IMR-90 (cell line): ENCODE data around the gene RIOK1. TPM values are rescaled to one million over a fixed set of nuclear protein-coding genes. Genes with fewer than 3 reads are reported as not detected.

ENCODE experiments used
- ATAC-seq: fragments of 200-7000 bp; cut with Tn5 transposase; 2 replicates; pipeline ENCODE4 v1.9.1; 2020; ENCODE audit warnings: low read depth, mild to moderate bottlenecking, moderate library complexity
- BruUV-seq: library from RNA; stranded (reverse); fragments of 400-500 nt; replicated peaks from 2 replicates; lab custom pipeline; 2021; lab: Mats Ljungman, UMichigan
- CTCF ChIA-PET: fragments of 300-600 bp; formaldehyde crosslinking; extraction: SDS; loops from one replicate; lab custom pipeline; 2021; ENCODE audit warnings: antibody characterized with exemption; lab: Yijun Ruan, JAX
- POLR2A ChIA-PET: fragments of 300-600 bp; sonication (Branson Sonifier 250); formaldehyde crosslinking; loops from one replicate; lab custom pipeline; 2022; ENCODE audit warnings: antibody characterized with exemption; ENCODE audit not compliant: unreplicated experiment; lab: Charles Lee
- DNase-seq: peaks from one replicate; pipeline ENCODE4 v3.0.0; 2013
- H2AFZ ChIP-seq: replicated peaks from 2 replicates; pipeline ENCODE3; 2013; ENCODE audit warnings: low read length, mild to moderate bottlenecking; ENCODE audit not compliant: poor library complexity
- H2AK5ac ChIP-seq: 2 replicates; pipeline ENCODE4 v1.6.1; 2013; ENCODE audit warnings: low read depth, low read length, inconsistent platforms
- H2AK9ac ChIP-seq: replicated peaks from 2 replicates; pipeline ENCODE3; 2013; ENCODE audit warnings: mild to moderate bottlenecking, low read depth, low read length, moderate library complexity; ENCODE audit not compliant: poor library complexity
- H2BK120ac ChIP-seq: 2 replicates; pipeline ENCODE4 v1.6.1; 2013; ENCODE audit warnings: low read depth, low read length, inconsistent platforms
- H2BK15ac ChIP-seq: 3 replicates; pipeline ENCODE4 v1.6.1; 2013; ENCODE audit warnings: low read depth, low read length, inconsistent platforms
- H2BK20ac ChIP-seq: 2 replicates; pipeline ENCODE4 v1.6.1; 2013; ENCODE audit warnings: low read depth, mild to moderate bottlenecking, inconsistent platforms, low read length, moderate library complexity
- H2BK5ac ChIP-seq: 2 replicates; pipeline ENCODE4 v1.6.1; 2013; ENCODE audit warnings: mild to moderate bottlenecking, low read depth, low read length, inconsistent platforms; ENCODE audit not compliant: poor library complexity, severe bottlenecking
- H3K14ac ChIP-seq: replicated peaks from 2 replicates; pipeline ENCODE4 v1.6.1; 2013; ENCODE audit warnings: low read depth, low read length, inconsistent platforms
- H3K18ac ChIP-seq: 2 replicates; pipeline ENCODE4 v1.6.1; 2013; ENCODE audit warnings: low read depth, low read length, control low read depth
- H3K23ac ChIP-seq: 2 replicates; pipeline ENCODE4 v1.6.1; 2013; ENCODE audit warnings: low read depth, low read length, inconsistent platforms
- H3K27ac ChIP-seq: 2 replicates; pipeline ENCODE4 v1.5.1; 2013; ENCODE audit warnings: mild to moderate bottlenecking, control low read depth, low read length; ENCODE audit not compliant: insufficient read depth
- H3K27me3 ChIP-seq: 2 replicates; pipeline ENCODE4 v1.6.1; 2013; ENCODE audit warnings: low read length; ENCODE audit not compliant: control insufficient read depth, insufficient read depth
- H3K36me3 ChIP-seq: 2 replicates; pipeline ENCODE4 v1.6.1; 2013; ENCODE audit warnings: low read length, mixed read lengths; ENCODE audit not compliant: control insufficient read depth, insufficient read depth
- H3K4ac ChIP-seq: 2 replicates; pipeline ENCODE4 v1.6.1; 2013; ENCODE audit warnings: low read depth, low read length, inconsistent platforms
- H3K4me1 ChIP-seq: 2 replicates; pipeline ENCODE4 v1.6.1; 2013; ENCODE audit warnings: low read length, mixed read lengths; ENCODE audit not compliant: control insufficient read depth, insufficient read depth
- H3K4me2 ChIP-seq: 2 replicates; pipeline ENCODE4 v1.6.1; 2013; ENCODE audit warnings: low read depth, mild to moderate bottlenecking, control low read depth, low read length, moderate library complexity
- H3K4me3 ChIP-seq: 2 replicates; pipeline ENCODE4 v1.5.1; 2013; ENCODE audit warnings: low read depth, mild to moderate bottlenecking, control low read depth, low read length, moderate library complexity; ENCODE audit not compliant: insufficient read depth
- H3K56ac ChIP-seq: 2 replicates; pipeline ENCODE4 v1.6.1; 2013; ENCODE audit warnings: low read length, inconsistent platforms; ENCODE audit not compliant: insufficient read depth; ENCODE audit errors: extremely low read depth
- H3K79me1 ChIP-seq, 2 experiments: 2 replicates each; pipeline ENCODE4 v1.6.1; 2013; ENCODE audit warnings: low read length in 2 of 2, inconsistent platforms in 1 of 2, low read depth in 1 of 2
- H3K9ac ChIP-seq: 2 replicates; pipeline ENCODE4 v1.6.1; 2013; ENCODE audit warnings: low read depth, low read length, control low read depth
- H3K9me1 ChIP-seq: 2 replicates; pipeline ENCODE4 v1.6.1; 2013; ENCODE audit warnings: low read length, inconsistent platforms; ENCODE audit not compliant: insufficient read depth
- H3K9me3 ChIP-seq: 2 replicates; pipeline ENCODE4 v1.6.1; 2013; ENCODE audit warnings: low read length; ENCODE audit not compliant: control insufficient read depth, insufficient read depth
- H4K20me1 ChIP-seq: 2 replicates; pipeline ENCODE4 v1.6.1; 2013; ENCODE audit warnings: low read length, inconsistent platforms; ENCODE audit not compliant: insufficient read depth
- H4K5ac ChIP-seq: 2 replicates; pipeline ENCODE4 v1.6.1; 2013; ENCODE audit warnings: mild to moderate bottlenecking, low read depth, low read length, control low read depth
- H4K8ac ChIP-seq, 2 experiments: 2 replicates each; pipeline ENCODE4 v1.6.1; 2013; ENCODE audit warnings: low read depth in 2 of 2, low read length in 2 of 2, control low read depth in 1 of 2, inconsistent platforms in 1 of 2
- H4K91ac ChIP-seq: 2 replicates; pipeline ENCODE4 v1.6.1; 2013; ENCODE audit warnings: low read depth, low read length, inconsistent platforms; ENCODE audit not compliant: insufficient read depth
- CHD1 ChIP-seq: IDR thresholded peaks from 2 replicates; pipeline ENCODE4 v1.6.1; 2012; ENCODE audit warnings: low read depth, low read length, improper control_type of control experiment
- MAZ ChIP-seq: IDR thresholded peaks from 2 replicates; pipeline ENCODE4 v1.6.1; 2012; ENCODE audit warnings: low read depth, mild to moderate bottlenecking, low read length, improper control_type of control experiment, moderate library complexity, borderline replicate concordance
- RCOR1 ChIP-seq: IDR thresholded peaks from 2 replicates; pipeline ENCODE4 v1.6.1; 2012; ENCODE audit warnings: mild to moderate bottlenecking, low read length, improper control_type of control experiment; ENCODE audit not compliant: insufficient replicate concordance
- RFX5 ChIP-seq: IDR thresholded peaks from 2 replicates; pipeline ENCODE4 v1.8.0; 2012; ENCODE audit warnings: low read depth, mild to moderate bottlenecking, low read length, moderate library complexity
- WGBS, 2 experiments: methylation state at CpG; one replicate each; pipeline versions ENCODE4 v1.1.5 to v1.1.7; 2013; ENCODE audit warnings: missing lambda C conversion rate in 2 of 2; ENCODE audit not compliant: insufficient read length in 1 of 2; ENCODE audit errors: extremely low coverage in 2 of 2; 5-methylcytosine and 5-hydroxymethylcytosine counted together
- dilution Hi-C: fragments of 300-500 bp; cut with HindIII; formaldehyde crosslinking; loops from one replicate; pipeline ENCODE4 v1.14.3; 2018; ENCODE audit warnings: low sequenced_read_pairs; ENCODE audit not compliant: unreplicated experiment
- in situ Hi-C: fragments of 300-500 bp; cut with MboI; formaldehyde crosslinking; loops from 3 replicates; pipeline ENCODE4 v1.14.3; 2019; ENCODE audit warnings: low sequenced_read_pairs, inconsistent platforms, mixed read lengths
- intact Hi-C: fragments of 100-400 bp; cut with micrococcal nuclease; formaldehyde crosslinking; loops from 2 replicates; pipeline ENCODE4 v1.10.0; 2022
- polyA plus RNA-seq, 3 experiments: library from polyadenylated mRNA; depleted of rRNA; stranded (reverse); fragments of >200 nt; gene quantifications; 2 replicates each; pipeline ENCODE4 v1.2.3, GENCODE V29; 2012; ENCODE audit warnings: low replicate concordance in 1 of 3
- total RNA-seq: library from RNA; depleted of rRNA; stranded (reverse); fragments of >200 nt; gene quantifications from 2 replicates; pipeline ENCODE4 v1.2.3, GENCODE V29; 2012

The RIOK1 gene
- total and polyA plus RNA-seq, 2 of the 4 experiments (the other 2 are of a cell fraction) = 17.0 to 17.8 TPM

GRCh38 chr6:7367408-7367807 lies 22.2 kb upstream of the RIOK1 start:
- no peaks in the 10 kb centered on the region for H3K9me1 ChIP-seq
- no peak for DNase-seq
- H3K27me3 ChIP-seq = peaks cover 5% of the 10 kb centered on the region
- H3K56ac ChIP-seq = no peak overlapping the region
- H2BK15ac ChIP-seq = no peak overlapping the region
- dilution Hi-C loops (no loop called here), intact Hi-C loops (no loop called here), in situ Hi-C loops (no loop called here)
- no CpG with 5 or more reads among the region's 7 CpGs for WGBS, 2 experiments
- H2AK5ac ChIP-seq = no peak overlapping the region
- H3K36me3 ChIP-seq = no peaks in the 10 kb centered on the region
- H4K91ac ChIP-seq = no peak overlapping the region
- no peak overlapping the region for H2BK20ac ChIP-seq
- no peaks in the 10 kb centered on the region for H3K4me1 ChIP-seq
- H3K79me1 ChIP-seq = no peaks in the 10 kb centered on the region
- no peak overlapping the region for H3K9ac ChIP-seq
- no peak overlapping the region for H2BK5ac ChIP-seq
- POLR2A ChIA-PET = no interaction called here
- H3K23ac ChIP-seq = no peak overlapping the region
- no peak overlapping the region for H3K14ac ChIP-seq
- no peak overlapping the region for H3K18ac ChIP-seq
- no peak overlapping the region for H2BK120ac ChIP-seq
- no peak overlapping the region for H3K4ac ChIP-seq
- no TSS peak for BruUV-seq
- H4K20me1 ChIP-seq = no peaks in the 10 kb centered on the region
- no peaks in the 10 kb centered on the region for H3K9me3 ChIP-seq
- H4K8ac ChIP-seq = no peak overlapping the region
- H3K27ac ChIP-seq = no peak overlapping the region
- ATAC-seq = no peak
- H4K5ac ChIP-seq = no peak overlapping the region
- H3K4me2 ChIP-seq = no peak overlapping the region
- CTCF ChIA-PET = interaction anchor here (0.7 kb wide), 1 partner anchor 11 kb away, joined by 8 read pairs; no protein-coding TSS in a partner anchor
- H3K4me3 ChIP-seq = no peak overlapping the region
- H2AFZ ChIP-seq = no peak overlapping the region
- no peak overlapping the region for H2AK9ac ChIP-seq
- TF ChIP-seq RFX5 (no peak), CHD1 (no peak), RCOR1 (no peak), MAZ (no peak)
